ENCODE results near the gene AGRN.

Gene AGRN

GRCh38 chr1:1031659-1032235, 11.8 kb downstream of the AGRN start:
- Histone ChIP-seq H3K4me1 (ENCODE audit: control insufficient read depth, insufficient read depth, low read length, poor library complexity, severe bottlenecking) (peaks cover 14% of the 10 kb centered on the region), H3K36me3 (ENCODE audit: control insufficient read depth, insufficient read depth, low read length) (no peaks in the 10 kb centered on the region), H3K27ac (ENCODE audit: insufficient read depth, low read length, poor library complexity, severe bottlenecking) (no peak overlapping the region), H3K9me3 (ENCODE audit: control insufficient read depth, low read length) (no peaks in the 10 kb centered on the region), H3K27me3 (replicated peaks; ENCODE audit: control insufficient read depth, insufficient read depth, low read length, poor library complexity, severe bottlenecking) (peaks cover 42% of the 10 kb centered on the region), H3K4me3 (ENCODE audit: insufficient read depth, low read depth, low read length, poor library complexity, severe bottlenecking) (no peak overlapping the region)
- DNase-seq: no peak

- Histone ChIP-seq H3K4me1 (ENCODE audit: control insufficient read depth, insufficient read depth, low read length, poor library complexity, severe bottlenecking) (peaks cover 14% of the 10 kb centered on the region), H3K36me3 (ENCODE audit: control insufficient read depth, insufficient read depth, low read length) (no peaks in the 10 kb centered on the region), H3K27ac (ENCODE audit: insufficient read depth, low read length, poor library complexity, severe bottlenecking) (no peak overlapping the region), H3K4me3 (ENCODE audit: insufficient read depth, low read depth, low read length, poor library complexity, severe bottlenecking) (peak overlapping the region; percentile 33), H3K9me3 (ENCODE audit: control insufficient read depth, low read length) (no peaks in the 10 kb centered on the region), H3K27me3 (replicated peaks; ENCODE audit: control insufficient read depth, insufficient read depth, low read length, poor library complexity, severe bottlenecking) (peaks cover 42% of the 10 kb centered on the region)
- DNase-seq: no peak
Observed at GRCh38 chr1:1032424-1032823, 12.5 kb downstream of the AGRN start.

GRCh38 chr1:1033009-1033587, 13.2 kb downstream of the AGRN start:
- H3K27me3 ChIP-seq (replicated peaks; ENCODE audit: control insufficient read depth, insufficient read depth, low read length, poor library complexity, severe bottlenecking): peaks cover 42% of the 10 kb centered on the region
- DNase-seq: peak; percentile 73 to 76 (median 73)
- no peaks in the 10 kb centered on the region for H3K9me3 ChIP-seq (ENCODE audit: control insufficient read depth, low read length)
- H3K27ac ChIP-seq (ENCODE audit: insufficient read depth, low read length, poor library complexity, severe bottlenecking): no peak overlapping the region
- no peaks in the 10 kb centered on the region for H3K36me3 ChIP-seq (ENCODE audit: control insufficient read depth, insufficient read depth, low read length)
- peaks cover 14% of the 10 kb centered on the region for H3K4me1 ChIP-seq (ENCODE audit: control insufficient read depth, insufficient read depth, low read length, poor library complexity, severe bottlenecking)
- peak overlapping the region; percentile 33 for H3K4me3 ChIP-seq (ENCODE audit: insufficient read depth, low read depth, low read length, poor library complexity, severe bottlenecking)

- Histone ChIP-seq H3K4me1 (ENCODE audit: control insufficient read depth, insufficient read depth, low read length, poor library complexity, severe bottlenecking) (peaks cover 14% of the 10 kb centered on the region), H3K27me3 (replicated peaks; ENCODE audit: control insufficient read depth, insufficient read depth, low read length, poor library complexity, severe bottlenecking) (peaks cover 42% of the 10 kb centered on the region), H3K4me3 (ENCODE audit: insufficient read depth, low read depth, low read length, poor library complexity, severe bottlenecking) (no peak overlapping the region), H3K36me3 (ENCODE audit: control insufficient read depth, insufficient read depth, low read length) (no peaks in the 10 kb centered on the region), H3K27ac (ENCODE audit: insufficient read depth, low read length, poor library complexity, severe bottlenecking) (no peak overlapping the region), H3K9me3 (ENCODE audit: control insufficient read depth, low read length) (no peaks in the 10 kb centered on the region)
- no peak for DNase-seq
Observed at GRCh38 chr1:1033731-1034438, 14.0 kb downstream of the AGRN start.

- Histone ChIP-seq H3K27ac (ENCODE audit: insufficient read depth, low read length, poor library complexity, severe bottlenecking) (no peak overlapping the region), H3K4me1 (ENCODE audit: control insufficient read depth, insufficient read depth, low read length, poor library complexity, severe bottlenecking) (peaks cover 19% of the 10 kb centered on the region), H3K36me3 (ENCODE audit: control insufficient read depth, insufficient read depth, low read length) (no peaks in the 10 kb centered on the region), H3K4me3 (ENCODE audit: insufficient read depth, low read depth, low read length, poor library complexity, severe bottlenecking) (no peak overlapping the region), H3K9me3 (ENCODE audit: control insufficient read depth, low read length) (no peaks in the 10 kb centered on the region), H3K27me3 (replicated peaks; ENCODE audit: control insufficient read depth, insufficient read depth, low read length, poor library complexity, severe bottlenecking) (peaks cover 45% of the 10 kb centered on the region)
- no peak for DNase-seq
Observed at GRCh38 chr1:1034439-1034781, 14.5 kb downstream of the AGRN start.

GRCh38 chr1:1035291-1035943, 15.5 kb downstream of the AGRN start:
- H3K4me3 ChIP-seq (ENCODE audit: insufficient read depth, low read depth, low read length, poor library complexity, severe bottlenecking): no peak overlapping the region
- no peak for DNase-seq
- peaks cover 45% of the 10 kb centered on the region for H3K27me3 ChIP-seq (replicated peaks; ENCODE audit: control insufficient read depth, insufficient read depth, low read length, poor library complexity, severe bottlenecking)
- H3K9me3 ChIP-seq (ENCODE audit: control insufficient read depth, low read length): no peaks in the 10 kb centered on the region
- no peaks in the 10 kb centered on the region for H3K36me3 ChIP-seq (ENCODE audit: control insufficient read depth, insufficient read depth, low read length)
- no peak overlapping the region for H3K27ac ChIP-seq (ENCODE audit: insufficient read depth, low read length, poor library complexity, severe bottlenecking)
- peaks cover 29% of the 10 kb centered on the region for H3K4me1 ChIP-seq (ENCODE audit: control insufficient read depth, insufficient read depth, low read length, poor library complexity, severe bottlenecking)

GRCh38 chr1:1037366-1038327, 17.7 kb downstream of the AGRN start:
- no peak for DNase-seq
- no peaks in the 10 kb centered on the region for H3K9me3 ChIP-seq (ENCODE audit: control insufficient read depth, low read length)
- H3K27ac ChIP-seq (ENCODE audit: insufficient read depth, low read length, poor library complexity, severe bottlenecking): no peak overlapping the region
- no peaks in the 10 kb centered on the region for H3K36me3 ChIP-seq (ENCODE audit: control insufficient read depth, insufficient read depth, low read length)
- peaks cover 29% of the 10 kb centered on the region for H3K4me1 ChIP-seq (ENCODE audit: control insufficient read depth, insufficient read depth, low read length, poor library complexity, severe bottlenecking)
- H3K4me3 ChIP-seq (ENCODE audit: insufficient read depth, low read depth, low read length, poor library complexity, severe bottlenecking): no peak overlapping the region
- H3K27me3 ChIP-seq (replicated peaks; ENCODE audit: control insufficient read depth, insufficient read depth, low read length, poor library complexity, severe bottlenecking): peaks cover 33% of the 10 kb centered on the region

GRCh38 chr1:1038694-1039093, 18.8 kb downstream of the AGRN start:
- H3K36me3 ChIP-seq (ENCODE audit: control insufficient read depth, insufficient read depth, low read length): no peaks in the 10 kb centered on the region
- no peak overlapping the region for H3K27ac ChIP-seq (ENCODE audit: insufficient read depth, low read length, poor library complexity, severe bottlenecking)
- H3K4me3 ChIP-seq (ENCODE audit: insufficient read depth, low read depth, low read length, poor library complexity, severe bottlenecking): no peak overlapping the region
- no peaks in the 10 kb centered on the region for H3K9me3 ChIP-seq (ENCODE audit: control insufficient read depth, low read length)
- DNase-seq: no peak
- peaks cover 29% of the 10 kb centered on the region for H3K27me3 ChIP-seq (replicated peaks; ENCODE audit: control insufficient read depth, insufficient read depth, low read length, poor library complexity, severe bottlenecking)
- H3K4me1 ChIP-seq (ENCODE audit: control insufficient read depth, insufficient read depth, low read length, poor library complexity, severe bottlenecking): peaks cover 24% of the 10 kb centered on the region

- H3K4me1 ChIP-seq (ENCODE audit: control insufficient read depth, insufficient read depth, low read length, poor library complexity, severe bottlenecking): peaks cover 18% of the 10 kb centered on the region
- no peak overlapping the region for H3K27ac ChIP-seq (ENCODE audit: insufficient read depth, low read length, poor library complexity, severe bottlenecking)
- peaks cover 22% of the 10 kb centered on the region for H3K27me3 ChIP-seq (replicated peaks; ENCODE audit: control insufficient read depth, insufficient read depth, low read length, poor library complexity, severe bottlenecking)
- H3K9me3 ChIP-seq (ENCODE audit: control insufficient read depth, low read length): no peaks in the 10 kb centered on the region
- H3K4me3 ChIP-seq (ENCODE audit: insufficient read depth, low read depth, low read length, poor library complexity, severe bottlenecking): peak overlapping the region; percentile 48
- no peaks in the 10 kb centered on the region for H3K36me3 ChIP-seq (ENCODE audit: control insufficient read depth, insufficient read depth, low read length)
- no peak for DNase-seq
Observed at GRCh38 chr1:1039145-1039910, 19.4 kb downstream of the AGRN start.
